ENCODE data around the gene SPEM1. TPM values are rescaled to one million over a fixed set of nuclear protein-coding genes. Genes with fewer than 3 reads are reported as not detected.
A peak's percentile ranks its signal among the peaks of the same experiment; 100 is the strongest.

SPEM1 gene
- total RNA-seq, 1 donor from 2014 or later: not detected

DNA sequence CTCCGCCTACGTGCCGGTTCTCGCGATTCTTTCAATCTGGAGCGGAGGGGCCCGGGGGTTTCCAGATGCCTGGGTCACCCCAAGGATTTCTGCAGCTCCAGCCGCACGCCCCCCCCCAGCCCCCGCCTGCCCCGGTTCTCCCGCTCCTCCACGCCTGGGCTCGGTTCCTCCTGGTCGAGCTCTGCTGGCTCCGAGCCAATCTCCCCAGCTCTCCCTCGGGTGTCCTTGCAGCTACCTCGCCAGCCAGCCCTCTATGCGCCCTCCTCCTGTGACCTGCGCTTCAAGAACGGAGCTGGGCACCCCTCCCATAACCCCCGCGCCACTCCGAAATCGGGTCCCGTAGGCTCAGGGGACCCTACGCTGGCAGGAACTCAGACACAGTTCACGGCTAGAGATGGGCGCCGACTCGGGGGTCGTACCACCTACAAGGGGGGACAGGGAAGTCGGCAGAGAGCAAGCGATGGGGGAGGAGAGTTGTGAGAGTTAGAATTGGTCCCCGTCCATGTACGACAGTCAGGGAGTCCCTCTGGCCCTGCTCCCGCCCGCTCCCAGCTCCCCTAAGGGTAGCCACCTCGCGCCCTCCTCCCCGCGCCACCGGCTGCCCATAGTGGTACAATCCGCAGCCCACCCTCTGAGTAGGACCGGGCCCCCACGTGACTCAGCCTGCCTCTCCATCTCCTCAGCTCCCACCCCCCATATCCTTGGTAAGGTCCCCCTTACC, 20.1 kb downstream of the SPEM1 start:
- peak in 1 of 2 donors; percentile 26 for DNase-seq (ENCODE audit: low read depth in 2 of 2)

DNA sequence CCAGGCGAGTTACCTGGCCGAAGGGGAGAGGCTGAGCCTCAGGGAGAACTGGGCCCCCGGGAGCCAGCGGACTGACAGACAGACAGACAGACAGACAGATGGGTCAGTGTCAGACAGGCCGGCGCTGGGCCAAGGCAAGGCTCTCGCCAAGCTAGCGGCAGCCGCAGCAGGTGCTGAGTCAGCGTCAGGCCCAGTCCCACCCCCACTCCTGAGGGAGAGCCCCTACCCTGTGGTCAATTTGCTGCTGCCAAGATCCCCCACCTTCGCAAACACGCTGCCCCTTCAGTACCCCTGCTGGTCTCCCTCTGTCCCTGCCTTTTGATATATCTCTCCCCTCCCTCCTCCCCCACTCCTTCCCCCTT, 20.7 kb downstream of the SPEM1 start:
- peak in 1 of 2 donors; percentile 33 for DNase-seq (ENCODE audit: low read depth in 2 of 2)

DNA sequence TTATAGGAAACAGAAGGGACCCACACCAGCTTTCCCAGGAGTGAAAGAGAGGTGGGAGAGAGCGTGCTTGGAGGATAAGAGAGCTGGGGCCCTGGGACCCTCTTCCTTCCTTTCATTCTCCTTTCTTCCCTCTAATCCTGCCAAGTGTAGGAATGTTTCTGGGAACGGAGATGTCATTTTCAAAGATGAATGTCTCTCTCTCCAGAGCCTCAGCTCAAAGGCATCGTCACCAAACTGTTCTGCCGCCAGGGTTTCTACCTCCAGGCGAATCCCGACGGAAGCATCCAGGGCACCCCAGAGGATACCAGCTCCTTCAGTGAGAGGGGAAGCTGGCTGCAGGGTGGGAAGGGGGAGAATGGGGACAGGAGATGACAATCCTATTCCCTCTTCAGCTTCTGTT, 21.1 kb downstream of the SPEM1 start:
- no peak for DNase-seq (ENCODE audit: low read depth in 2 of 2)

DNA sequence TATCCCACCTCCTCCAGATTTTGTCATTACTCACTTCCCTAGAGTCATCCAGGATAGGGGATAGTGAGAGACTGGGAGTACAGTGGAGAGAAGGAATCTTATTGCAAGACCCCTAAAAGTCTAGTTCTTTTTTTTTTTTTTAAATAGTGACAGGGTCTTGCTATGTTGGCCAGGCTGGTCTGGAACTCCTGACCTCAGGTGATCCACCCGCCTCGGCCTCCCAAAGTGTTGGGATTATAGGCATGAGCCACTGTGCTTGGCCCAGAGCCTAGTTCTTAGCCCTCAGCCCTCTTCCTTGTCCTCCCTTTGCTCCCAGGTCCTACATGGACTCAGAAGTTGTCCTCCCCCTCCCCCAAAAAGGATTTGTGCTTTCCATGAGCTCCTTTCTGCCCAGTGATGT, 22.0 kb downstream of the SPEM1 start:
- DNase-seq (ENCODE audit: low read depth in 2 of 2): no peak

DNA sequence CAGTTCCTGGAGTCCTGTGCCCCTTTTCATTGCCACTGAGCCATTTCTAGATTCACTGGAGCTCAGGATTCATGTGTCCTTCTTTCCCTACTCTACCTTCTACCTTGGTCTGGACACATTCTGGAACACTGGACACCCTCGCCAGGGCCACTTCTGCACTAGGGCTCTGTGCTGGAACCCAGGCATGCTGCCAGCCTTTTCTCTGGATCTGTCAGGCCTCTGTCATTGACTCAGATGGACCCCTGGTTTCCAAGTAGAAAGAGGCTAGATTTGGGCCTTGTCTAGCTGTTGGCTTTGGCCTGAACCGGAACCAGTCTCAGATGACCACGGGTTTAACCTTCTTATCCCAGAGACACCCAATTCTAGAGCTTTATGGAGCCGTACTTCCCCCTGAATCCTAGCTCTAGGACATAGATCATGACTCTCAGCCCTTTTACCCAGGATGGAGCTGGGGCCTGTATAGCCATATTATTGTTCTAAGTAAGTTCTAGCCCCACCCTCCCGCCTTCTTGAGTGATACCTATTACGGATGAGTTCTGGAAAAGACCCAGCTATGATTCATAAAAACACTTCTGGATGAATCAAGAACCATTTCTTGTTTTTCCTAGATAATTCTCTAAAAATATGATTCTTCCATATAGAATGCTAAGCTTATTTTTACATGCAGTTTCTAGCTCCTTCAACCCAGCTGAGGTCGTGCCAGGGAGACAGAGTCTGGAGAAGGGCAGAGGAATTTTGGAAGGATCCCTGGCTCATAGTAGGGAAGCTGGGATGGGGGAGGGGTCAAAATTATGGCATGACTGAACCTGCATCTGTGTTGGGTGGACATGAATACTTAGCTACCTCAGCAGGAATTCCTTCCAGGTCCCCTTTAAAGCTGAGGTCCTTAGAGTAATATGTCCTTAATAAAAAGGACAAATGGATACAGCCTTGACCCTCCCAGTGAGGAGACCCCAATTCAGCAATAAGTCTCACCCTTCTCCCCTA, 23.7 kb downstream of the SPEM1 start:
- DNase-seq (ENCODE audit: low read depth in 2 of 2): peak in 1 of 2 donors; percentile 30

DNA sequence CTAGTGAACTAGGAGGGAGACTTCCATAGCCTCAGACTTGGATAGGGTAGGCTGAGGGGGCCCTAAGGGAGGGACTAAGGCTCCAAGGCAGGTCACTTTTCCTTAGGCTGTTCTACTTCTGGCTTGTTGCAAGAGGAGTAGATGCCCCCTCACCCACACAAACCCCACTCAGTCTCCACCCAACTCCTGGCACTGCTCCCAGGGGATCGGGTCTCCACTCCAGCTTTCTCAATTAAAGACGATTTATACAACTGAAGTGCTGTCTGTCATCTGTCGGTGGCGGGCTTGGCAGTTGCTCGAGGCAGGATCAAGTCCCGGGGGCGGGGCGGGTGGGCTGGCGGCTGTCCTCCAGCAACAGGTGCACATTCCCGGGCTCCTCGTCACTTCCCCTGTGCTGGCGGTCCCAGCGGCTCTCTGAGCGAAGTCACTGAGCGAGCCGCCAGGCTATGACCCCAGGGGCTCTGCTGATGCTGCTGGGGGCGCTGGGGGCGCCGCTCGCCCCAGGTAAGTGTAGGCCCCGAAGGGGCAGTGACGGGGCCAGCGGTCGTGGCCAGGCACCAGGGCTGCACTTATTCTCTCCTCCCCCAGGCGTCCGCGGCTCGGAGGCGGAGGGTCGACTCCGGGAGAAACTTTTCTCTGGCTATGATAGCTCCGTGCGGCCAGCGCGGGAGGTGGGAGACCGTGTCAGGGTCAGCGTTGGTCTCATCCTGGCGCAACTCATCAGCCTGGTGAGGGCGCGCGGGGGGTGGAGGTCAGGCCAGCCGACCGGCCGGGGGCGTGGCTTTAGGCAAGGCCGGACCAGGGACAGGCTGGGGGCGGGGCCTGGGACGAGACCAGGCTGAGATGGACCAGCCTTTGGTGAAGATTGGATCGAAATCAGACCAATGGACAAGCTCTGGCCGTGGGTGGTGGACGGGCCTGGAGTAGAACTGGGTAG, 24.8 kb downstream of the SPEM1 start, which contains the start of gene CHRNB1:
TSS of gene CHRNB1 (plus strand) at position 380 of the 937 bp plus-strand sequence. CDS start at position 447, 67 bp downstream.
- peak in 1 of 2 donors; percentile 47 for DNase-seq (ENCODE audit: low read depth in 2 of 2)

DNA sequence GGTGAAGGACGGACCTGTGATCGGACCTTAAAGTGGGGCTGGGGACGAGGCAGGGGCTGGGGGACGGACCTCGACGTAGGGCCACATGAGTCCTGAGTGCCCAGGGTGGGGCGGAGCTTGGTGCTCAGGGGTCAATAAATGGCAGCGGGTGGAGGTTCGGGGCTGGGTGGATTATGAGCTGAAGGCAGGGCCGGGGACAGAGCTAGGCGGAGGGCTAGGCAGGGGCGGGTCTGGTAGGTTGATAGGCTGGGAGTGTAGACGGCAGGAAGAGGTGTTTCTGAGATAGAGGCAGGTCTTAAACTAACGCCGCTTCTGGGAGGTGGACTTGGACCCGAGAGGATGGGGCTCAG, 25.5 kb downstream of the SPEM1 start:
- DNase-seq (ENCODE audit: low read depth in 2 of 2): no peak

DNA sequence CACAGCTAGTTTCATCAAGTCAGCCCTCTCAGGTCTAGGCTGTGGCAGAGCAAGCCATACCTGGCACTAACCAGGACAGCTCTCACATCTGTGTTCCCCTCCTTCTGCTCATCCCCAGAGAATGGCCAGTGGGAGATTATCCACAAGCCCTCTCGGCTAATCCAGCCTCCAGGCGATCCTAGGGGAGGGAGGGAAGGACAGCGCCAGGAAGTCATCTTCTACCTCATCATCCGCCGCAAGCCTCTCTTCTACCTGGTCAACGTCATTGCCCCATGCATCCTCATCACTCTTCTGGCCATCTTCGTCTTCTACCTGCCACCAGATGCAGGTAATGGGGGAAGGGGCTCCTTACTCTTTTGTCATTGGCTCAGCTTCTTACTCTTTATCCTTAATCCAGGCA, 28.3 kb downstream of the SPEM1 start:
- DNase-seq (ENCODE audit: low read depth in 2 of 2): no peak

DNA sequence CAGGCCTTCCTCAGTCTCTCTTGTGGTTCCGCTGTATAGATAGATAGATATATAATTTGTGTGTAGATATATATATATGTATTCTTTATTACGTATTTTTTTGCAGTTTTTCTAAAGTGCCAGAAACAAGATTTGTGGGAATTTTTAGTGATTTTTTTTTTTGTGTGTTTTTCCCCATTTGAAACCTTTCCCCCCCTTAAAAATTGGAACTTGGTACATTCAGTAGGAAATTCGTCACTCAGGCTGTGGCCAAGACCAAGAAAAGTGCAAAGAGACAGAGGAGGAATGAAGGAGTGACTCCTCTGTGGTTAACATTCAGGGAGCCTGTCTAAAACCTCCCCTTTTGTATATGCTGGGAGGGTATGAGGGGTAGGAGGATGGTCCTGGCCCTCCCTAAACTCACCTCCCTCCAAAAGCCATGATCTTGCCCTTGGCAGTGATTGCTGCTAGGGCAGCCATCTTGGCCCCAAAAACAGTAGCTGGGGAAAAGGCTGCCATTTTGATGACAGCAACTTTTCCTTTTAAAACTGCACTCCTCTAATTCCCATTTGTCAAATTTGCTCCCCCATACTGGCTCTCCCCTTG, 39.9 kb downstream of the SPEM1 start:
- DNase-seq (ENCODE audit: low read depth in 2 of 2): no peak

DNA sequence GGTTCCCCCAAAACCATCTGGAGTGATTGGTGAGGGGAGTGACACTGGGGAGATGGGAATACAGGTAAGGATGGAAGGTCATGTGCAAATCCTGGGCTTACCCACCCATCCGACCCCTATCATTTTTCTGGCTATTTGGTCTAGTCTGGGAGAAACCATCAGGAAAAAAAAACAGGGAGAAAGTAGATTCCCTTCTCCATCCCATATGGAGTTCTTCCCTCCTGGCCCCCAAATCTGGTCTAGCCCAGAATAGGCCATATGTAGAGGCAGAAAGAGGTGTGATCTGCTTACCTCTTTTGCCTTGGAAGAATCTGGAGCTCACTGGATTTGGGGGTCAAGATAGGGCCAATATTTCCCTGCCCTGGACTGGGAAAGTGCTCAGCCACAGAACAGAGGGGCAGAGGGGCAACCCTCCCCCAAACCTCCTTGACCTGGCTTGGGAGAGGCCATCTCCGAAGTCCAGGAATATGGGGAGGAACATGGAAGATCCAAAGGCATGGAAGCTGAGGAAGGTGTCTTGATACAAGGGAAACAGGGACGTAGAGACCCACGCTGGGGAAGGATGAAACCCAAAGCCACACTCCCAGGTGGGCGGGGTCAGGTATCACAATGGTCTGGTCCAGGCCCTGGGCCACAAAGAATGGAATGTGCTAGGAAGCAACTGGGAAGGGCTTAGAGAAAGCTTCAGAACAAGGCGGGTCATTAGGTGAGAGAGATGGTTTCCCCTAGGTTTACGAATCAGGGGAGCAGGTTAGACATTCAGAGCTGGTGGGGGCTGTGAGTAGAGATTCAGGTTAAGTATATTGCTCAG, 40.9 kb downstream of the SPEM1 start:
- DNase-seq (ENCODE audit: low read depth in 2 of 2): no peak

DNA sequence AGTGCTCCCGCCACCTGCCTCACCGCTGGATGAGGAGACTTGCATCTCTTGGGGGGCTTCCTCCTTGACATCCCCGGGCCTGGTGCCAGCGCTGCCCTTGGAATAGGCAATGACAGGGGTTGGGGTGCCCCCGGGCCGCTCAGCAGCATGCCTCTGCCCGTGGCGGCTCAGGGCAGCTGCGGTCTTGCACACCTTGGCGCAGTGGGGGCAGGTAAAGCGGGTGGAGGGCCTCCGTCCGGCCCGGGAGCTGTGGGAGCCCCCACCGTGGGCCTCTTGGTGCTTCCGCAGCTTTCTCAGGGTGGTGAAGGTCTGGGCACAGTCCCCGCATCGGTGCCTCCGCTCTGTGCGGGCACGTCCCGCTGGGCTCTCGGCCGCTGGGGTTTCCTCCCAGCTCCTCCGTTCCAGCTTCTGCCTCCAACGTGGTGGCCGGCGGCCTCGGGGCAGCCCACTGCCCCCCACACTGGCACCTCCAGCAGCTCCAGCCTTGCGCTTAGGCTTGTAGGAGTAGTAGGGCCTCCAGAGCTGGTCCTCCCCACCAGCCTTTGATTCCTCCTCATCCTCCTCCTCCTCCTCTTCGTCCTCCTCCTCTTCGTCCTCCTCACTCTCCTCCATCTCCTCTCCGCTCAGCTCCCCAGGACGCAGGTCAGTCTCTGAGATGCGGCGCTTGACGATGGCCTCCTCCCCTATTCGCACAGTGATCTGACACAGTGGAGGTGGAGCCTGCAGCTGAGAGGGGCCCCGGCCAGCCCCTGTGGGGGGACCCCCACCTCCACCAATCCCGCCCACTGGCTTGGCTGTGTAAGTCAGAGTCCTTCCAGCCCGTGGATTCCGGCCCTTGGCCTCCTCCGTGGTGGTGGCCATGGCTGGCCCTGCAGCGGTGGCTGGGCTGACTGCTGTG, 42.6 kb downstream of the SPEM1 start:
- no peak for DNase-seq (ENCODE audit: low read depth in 2 of 2)

DNA sequence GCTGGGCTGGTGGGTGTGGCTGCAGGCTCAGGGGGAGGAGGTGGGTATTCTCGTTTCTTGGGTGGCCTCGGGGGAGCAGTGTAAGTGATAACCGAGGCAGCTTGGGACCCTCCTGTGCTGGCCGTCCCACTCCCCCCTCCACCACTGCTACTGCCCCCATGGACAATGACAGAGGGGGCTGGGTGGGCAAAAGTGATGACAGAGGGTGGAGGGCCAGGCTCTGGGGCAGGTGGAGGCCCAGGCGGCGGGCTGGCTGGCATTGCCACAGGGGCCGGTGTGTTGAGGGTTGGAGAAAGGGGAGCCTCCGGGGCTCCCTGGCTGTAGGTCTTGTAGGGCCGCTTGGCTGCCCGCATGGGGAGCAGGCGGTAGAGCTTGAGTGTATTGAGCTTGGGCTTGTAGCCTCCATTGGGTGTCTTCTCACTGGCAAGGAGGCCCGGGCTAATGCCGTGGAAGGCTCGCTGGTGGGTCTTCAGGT, 43.3 kb downstream of the SPEM1 start:
- DNase-seq (ENCODE audit: low read depth in 2 of 2): no peak

DNA sequence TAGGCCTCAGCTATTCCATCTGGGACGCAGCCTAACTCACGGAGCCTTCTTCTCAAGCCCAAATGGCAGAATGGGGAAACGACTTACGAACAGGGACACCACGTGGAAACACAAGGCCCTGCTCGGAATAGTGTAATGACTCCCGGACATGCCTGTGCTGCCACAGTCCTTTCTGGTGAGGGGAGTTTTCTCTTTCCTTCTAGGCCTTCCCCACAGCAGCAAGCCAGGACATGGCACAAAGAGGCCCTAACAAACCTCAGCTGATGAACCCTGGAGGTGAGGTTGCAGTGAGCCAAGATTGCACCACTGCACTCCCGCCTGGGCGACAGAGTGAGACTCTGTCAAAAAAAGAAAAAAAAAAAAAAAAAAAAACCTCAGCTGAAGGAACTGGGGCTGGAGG, 44.0 kb downstream of the SPEM1 start:
- no peak for DNase-seq (ENCODE audit: low read depth in 2 of 2)

DNA sequence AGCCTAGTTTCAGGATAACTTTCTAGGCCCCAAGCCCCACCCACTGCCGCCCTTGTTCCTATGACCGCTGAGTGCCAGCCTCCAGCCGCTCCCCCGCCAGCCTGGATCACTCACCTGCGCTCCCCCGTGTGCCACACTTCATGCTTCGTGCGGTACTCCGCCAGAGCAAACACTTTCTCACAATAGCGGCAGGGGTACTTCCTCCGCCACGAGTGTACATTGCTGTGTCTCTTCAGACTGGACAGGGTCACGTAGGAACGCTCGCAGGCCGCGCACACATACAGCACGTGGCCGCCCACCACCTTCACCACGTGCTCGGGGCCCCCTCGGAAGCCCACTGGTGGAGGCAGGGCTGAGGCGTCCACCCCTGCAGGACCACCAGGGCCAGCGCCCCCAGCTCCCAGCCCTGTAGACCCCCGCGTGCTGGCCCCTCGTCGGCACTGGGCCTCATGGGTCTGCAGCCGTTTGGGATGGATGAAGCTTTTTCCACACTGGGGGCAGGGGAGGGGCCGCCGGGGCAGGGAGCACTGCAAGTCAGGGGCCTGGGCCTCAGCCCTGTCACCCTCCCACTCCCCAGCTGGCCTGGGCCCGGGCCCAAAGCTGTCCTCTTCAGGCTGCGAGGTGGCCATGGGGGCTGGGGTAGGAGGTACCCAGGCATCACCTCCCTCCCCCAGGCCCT, 45.6 kb downstream of the SPEM1 start:
- DNase-seq (ENCODE audit: low read depth in 2 of 2): no peak

DNA sequence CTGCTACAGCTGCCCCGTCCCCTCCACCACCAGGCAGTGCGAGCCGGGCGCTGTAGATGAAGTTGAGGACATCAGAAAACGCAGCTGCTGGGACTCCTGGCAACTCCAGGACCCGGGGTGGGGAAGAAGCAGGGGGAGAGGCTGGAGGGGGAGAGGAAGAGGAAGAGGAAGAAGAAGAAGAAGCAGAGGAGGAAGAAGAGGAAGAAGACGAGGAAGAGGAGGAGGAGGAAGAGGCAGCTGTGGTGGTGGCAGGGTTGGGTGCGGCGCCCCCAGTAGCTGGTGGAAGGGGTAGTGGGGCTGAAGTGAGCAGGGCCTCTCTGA, 46.2 kb downstream of the SPEM1 start:
- DNase-seq (ENCODE audit: low read depth in 2 of 2): no peak

DNA sequence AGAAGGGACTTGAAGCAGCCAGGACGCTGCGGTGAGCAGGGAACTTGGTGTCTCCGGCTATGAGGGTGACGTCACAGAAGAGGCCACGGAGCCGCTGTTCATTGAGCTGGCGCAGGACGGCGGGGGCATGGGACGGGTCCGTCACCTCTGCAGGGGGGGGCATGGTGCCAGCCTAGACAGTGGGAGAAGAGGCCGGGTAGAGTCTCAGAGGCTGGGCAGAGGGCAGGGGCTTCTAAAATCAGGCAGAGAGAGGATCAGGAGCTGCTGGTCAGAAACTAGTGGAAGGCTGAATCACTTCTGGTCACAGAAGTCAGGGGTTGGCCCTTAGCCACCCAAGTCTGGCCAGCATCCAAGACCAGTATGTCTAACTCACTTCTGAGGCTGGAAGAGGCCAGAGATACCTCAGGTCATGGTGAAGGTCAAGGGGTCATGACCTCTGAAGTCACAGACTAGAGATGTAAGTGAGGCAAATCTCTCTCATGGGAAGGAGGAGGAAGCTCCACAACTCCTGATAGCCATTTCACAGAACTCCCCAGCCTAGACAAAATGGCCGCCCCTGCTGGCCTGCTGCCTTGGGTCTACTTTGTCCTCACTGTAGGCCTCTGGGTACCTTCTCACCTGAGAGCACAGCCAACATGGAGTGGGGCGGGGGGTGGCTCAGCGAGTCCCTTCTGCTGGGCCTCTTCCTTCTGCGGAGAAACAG, 46.7 kb downstream of the SPEM1 start:
- DNase-seq (ENCODE audit: low read depth in 2 of 2): peak in 1 of 2 donors; percentile 58

DNA sequence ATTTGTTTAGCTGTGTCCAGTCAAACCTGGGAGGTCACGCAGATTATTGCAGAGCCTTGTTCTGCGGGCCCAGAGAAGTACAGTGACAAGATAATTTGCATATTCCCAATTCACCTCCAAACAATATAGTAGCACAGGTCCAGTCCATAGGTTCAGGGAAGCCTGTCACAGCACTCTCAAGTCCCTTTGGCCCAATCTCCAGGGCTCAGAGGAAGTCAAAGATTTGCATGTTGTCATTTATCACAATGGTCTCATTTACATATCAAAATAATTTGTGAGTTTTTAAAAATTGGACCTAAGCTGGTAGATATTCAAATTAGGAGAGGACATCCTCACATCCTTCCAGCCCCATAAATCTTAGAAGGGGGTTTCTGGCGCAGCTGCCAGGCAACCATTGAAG, 47.4 kb downstream of the SPEM1 start:
- no peak for DNase-seq (ENCODE audit: low read depth in 2 of 2)

DNA sequence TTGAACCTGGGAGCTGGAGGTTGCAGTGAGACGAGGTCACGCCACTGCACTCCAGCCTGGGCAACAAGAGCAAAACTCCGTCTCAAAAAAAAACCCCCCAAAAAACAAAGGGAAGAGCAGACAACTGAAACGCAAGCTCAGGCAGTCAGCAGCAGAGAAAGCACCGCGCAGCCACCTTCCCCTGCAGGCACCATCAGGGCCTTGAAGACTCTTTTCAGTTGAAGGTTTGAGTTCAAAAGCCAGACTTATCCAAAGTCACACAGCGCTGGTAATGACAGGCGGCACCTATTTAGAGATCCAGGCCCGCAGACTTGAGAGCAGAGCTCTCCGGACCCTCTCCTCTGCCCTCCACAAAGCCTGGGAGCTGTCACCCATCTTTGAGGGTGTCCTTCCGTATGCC, 48.2 kb downstream of the SPEM1 start:
- DNase-seq (ENCODE audit: low read depth in 2 of 2): no peak

All from dermis microvascular lymphatic vessel endothelial cell (primary cell).